CD14-positive monocyte (primary cell): Measurements from ENCODE around the gene ZSCAN12. TPM values are rescaled to one million over a fixed set of nuclear protein-coding genes. Genes with fewer than 3 reads are reported as not detected.

Experiments used
- DNase-seq, 3 donors: peaks; one replicate each; pipeline ENCODE4 v3.0.0-alpha.2; 2011 to 2022
- H2AFZ ChIP-seq: 2 replicates; pipeline ENCODE4 v1.6.0; 2012; ENCODE audit warnings: mild to moderate bottlenecking, low read depth, low read length, inconsistent platforms; ENCODE audit not compliant: insufficient read depth, poor library complexity, severe bottlenecking
- H3K27ac ChIP-seq, 2 donors: 1 replicate in 1 of 2; 2 replicates in 1 of 2; pipeline ENCODE4 v1.5.1; 2012 to 2013; ENCODE audit warnings: low read length in 2 of 2, control low read depth in 1 of 2, inconsistent platforms in 1 of 2, low read depth in 1 of 2, mild to moderate bottlenecking in 1 of 2
- H3K27me3 ChIP-seq, 2 donors: one replicate each; pipeline versions ENCODE4 v1.6.0 to v1.6.1; 2011 to 2013; ENCODE audit warnings: low read length in 2 of 2; ENCODE audit not compliant: control insufficient read depth in 2 of 2, insufficient read depth in 2 of 2
- H3K36me3 ChIP-seq, 2 donors: replicated peaks in 1 of 2; 1 replicate in 1 of 2; 2 replicates in 1 of 2; pipeline versions ENCODE4 v1.5.1 to v1.6.1; 2012 to 2013; ENCODE audit warnings: low read length in 2 of 2, control low read depth in 1 of 2, inconsistent platforms in 1 of 2, mild to moderate bottlenecking in 1 of 2; ENCODE audit not compliant: insufficient read depth in 2 of 2, control insufficient read depth in 1 of 2
- H3K4me1 ChIP-seq, 2 donors: 1 replicate in 1 of 2; 2 replicates in 1 of 2; pipeline versions ENCODE4 v1.5.1 to v1.6.1; 2012 to 2013; ENCODE audit warnings: low read length in 2 of 2, control low read depth in 1 of 2, inconsistent platforms in 1 of 2, mild to moderate bottlenecking in 1 of 2, moderate library complexity in 1 of 2; ENCODE audit not compliant: insufficient read depth in 2 of 2, control insufficient read depth in 1 of 2
- H3K4me2 ChIP-seq: replicated peaks from 2 replicates; pipeline ENCODE3; 2012; ENCODE audit warnings: low read length, moderate library complexity, mild to moderate bottlenecking; ENCODE audit not compliant: poor library complexity, severe bottlenecking; ENCODE audit errors: extremely low read depth
- H3K4me3 ChIP-seq, 3 experiments: fragments of 200-600 bp in 1 of 3; sonication (generic) in 1 of 3; replicated peaks in 1 of 3; 1 replicate in 2 of 3; 2 replicates in 1 of 3; pipeline ENCODE4 v1.5.1; 2011 to 2013; ENCODE audit warnings: low read length in 3 of 3, mild to moderate bottlenecking in 3 of 3, control low read depth in 2 of 3, low read depth in 2 of 3, inconsistent platforms in 1 of 3, moderate library complexity in 1 of 3
- H3K79me2 ChIP-seq: 2 replicates; pipeline ENCODE4 v1.6.0; 2012; ENCODE audit warnings: mild to moderate bottlenecking, control low read depth, inconsistent platforms, low read length, moderate library complexity; ENCODE audit not compliant: insufficient read depth
- H3K9ac ChIP-seq: 2 replicates; pipeline ENCODE4 v1.6.0; 2017; ENCODE audit warnings: low read length, mild to moderate bottlenecking; ENCODE audit not compliant: insufficient read depth, poor library complexity, severe bottlenecking
- H3K9me3 ChIP-seq, 2 donors: replicated peaks in 1 of 2; 1 replicate in 1 of 2; 2 replicates in 1 of 2; pipeline versions ENCODE4 v1.5.1 to v1.6.1; 2012 to 2013; ENCODE audit warnings: low read length in 2 of 2, control low read depth in 1 of 2; ENCODE audit not compliant: control insufficient read depth in 1 of 2, insufficient read depth in 1 of 2
- H4K20me1 ChIP-seq: 2 replicates; pipeline ENCODE4 v1.6.0; 2012; ENCODE audit warnings: mild to moderate bottlenecking, low read length, control low read depth, moderate library complexity; ENCODE audit not compliant: insufficient read depth
- H3K27ac Mint-ChIP-seq, 7 donors: one replicate each; pipeline ENCODE4 v1.8.0; 2020; ENCODE audit warnings: mild to moderate bottlenecking in 7 of 7, mixed read lengths in 7 of 7, moderate library complexity in 6 of 7, inconsistent platforms in 2 of 7
- H3K27me3 Mint-ChIP-seq, 3 donors: one replicate each; pipeline ENCODE4 v1.8.0; 2021 to 2022; ENCODE audit warnings: low read depth in 3 of 3, mild to moderate bottlenecking in 3 of 3, mixed read lengths in 3 of 3, moderate library complexity in 3 of 3, inconsistent platforms in 1 of 3
- H3K36me3 Mint-ChIP-seq, 2 donors: one replicate each; pipeline ENCODE4 v1.8.0; 2020; ENCODE audit warnings: mixed read lengths in 2 of 2, inconsistent platforms in 1 of 2, mild to moderate bottlenecking in 1 of 2
- H3K4me1 Mint-ChIP-seq: one replicate; pipeline ENCODE4 v1.8.0; 2020; ENCODE audit warnings: mild to moderate bottlenecking, mixed read lengths
- H3K4me3 Mint-ChIP-seq, 2 donors: one replicate each; pipeline ENCODE4 v1.8.0; 2020; ENCODE audit warnings: mild to moderate bottlenecking in 2 of 2, mixed read lengths in 2 of 2, moderate library complexity in 1 of 2
- H3K9me3 Mint-ChIP-seq, 7 donors: one replicate each; pipeline ENCODE4 v1.8.0; 2020 to 2022; ENCODE audit warnings: mixed read lengths in 7 of 7, mild to moderate bottlenecking in 6 of 7, moderate library complexity in 6 of 7, inconsistent platforms in 2 of 7
- WGBS: methylation state at CpG from one replicate; pipeline ENCODE4 v1.1.5; 2013; ENCODE audit warnings: missing lambda C conversion rate; ENCODE audit not compliant: insufficient coverage; 5-methylcytosine and 5-hydroxymethylcytosine counted together
- intact Hi-C, 2 donors: fragments of 100-400 bp; cut with micrococcal nuclease; formaldehyde crosslinking; loops; one replicate each; pipeline versions ENCODE4 v1.15.0 to v1.15.1; 2023
- polyA plus RNA-seq, 3 donors: library from polyadenylated mRNA; depleted of rRNA in 1 of 3; unstranded in 2 of 3; stranded (reverse) in 1 of 3; fragments of 300-500 nt in 2 of 3; fragments of >200 nt in 1 of 3; fragmentation: Illumina TruSeq in 2 of 3; gene quantifications; 1 replicate in 2 of 3; 2 replicates in 1 of 3; pipeline ENCODE4 v1.2.3, GENCODE V29; 2012 to 2021
- TF ChIP-seq, protein P1 (sequence below): fragments of 200-600 bp; IDR thresholded peaks from one replicate; pipeline ENCODE4 v1.8.0; 2022; ENCODE audit warnings: antibody characterized with exemption, mild to moderate bottlenecking

Gene ZSCAN12
- polyA plus RNA-seq, 3 donors = 0.50 to 0.79 (median 0.73) TPM

DNA sequence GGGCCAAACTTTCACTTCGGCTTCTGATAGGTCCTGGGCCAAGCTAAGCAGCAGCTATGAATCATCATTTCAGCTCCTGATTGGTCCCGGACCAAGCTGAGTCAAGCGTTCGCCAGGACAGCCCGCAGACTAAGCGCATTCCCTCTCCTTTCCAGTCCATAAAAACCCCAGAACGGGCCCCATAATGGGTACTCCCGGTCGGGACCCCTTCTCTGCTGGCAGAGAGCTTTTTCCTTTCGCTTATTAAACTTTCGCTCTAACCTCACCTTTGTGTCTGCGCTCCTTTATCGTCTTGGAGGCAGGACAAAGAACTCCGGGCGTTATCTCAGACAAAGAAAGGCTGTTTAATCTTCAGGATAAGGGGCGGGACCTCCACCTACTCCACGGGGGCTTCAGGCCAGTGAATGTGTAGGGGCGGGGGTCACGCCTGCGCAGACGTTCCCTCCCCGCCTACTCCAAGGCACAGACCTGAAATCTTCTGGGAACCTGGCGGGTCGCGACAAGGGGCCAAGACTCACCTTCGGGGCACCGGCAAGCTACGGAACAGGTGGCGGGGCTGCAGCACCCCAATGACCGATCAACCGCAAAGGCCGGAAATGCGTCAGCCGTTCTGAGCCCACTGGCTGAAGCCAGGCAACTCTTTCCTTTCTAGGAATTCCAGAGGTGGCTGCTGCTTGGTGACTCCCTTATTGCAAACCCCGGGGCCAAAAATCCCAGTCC, 63.8 kb downstream of the ZSCAN12 start, which contains the start of gene ZSCAN31:
Gene ZSCAN31 (minus strand): TSS at position 585 of the 720 bp plus-strand sequence. CDS start 6,465 bp downstream, outside the sequence.
- Histone ChIP-seq H3K36me3 (no peaks in the 10 kb centered on the region), H3K27me3 (no peaks in the 10 kb centered on the region), H3K27ac (peak within 1 kb of the TSS; percentile 88 to 90), H4K20me1 (no peaks in the 10 kb centered on the region), H3K9me3 (peaks cover 0 to 8% of the 10 kb centered on the region in 2 donors), H3K4me3 (peak within 1 kb of the TSS; percentile 86 to 94 (median 89)), H3K4me2 (peak within 1 kb of the TSS; percentile 79), H3K4me1 (peaks cover 15 to 16% of the 10 kb centered on the region in 2 donors), H2AFZ (peak within 1 kb of the TSS; percentile 89), H3K9ac (peak within 1 kb of the TSS; percentile 76), H3K79me2 (no peaks in the 10 kb centered on the region)
- peak within 1 kb of the TSS in 1 of 7 donors; percentile 57 for H3K27ac Mint-ChIP-seq
- WGBS = under 1% methylated on average over 31 of the region's 35 CpGs
- H3K27me3 Mint-ChIP-seq = no peaks in the 10 kb centered on the region
- intact Hi-C loops = loop anchor here (5.0 to 10.0 kb wide), 5 partner anchors 71 to 1201 kb away; partner anchors contain the start of genes NKAPL (in 1 of the 2), ZNF165 (in 1 of the 2) and ZSCAN26 (in 1 of the 2)
- H3K36me3 Mint-ChIP-seq = no peaks in the 10 kb centered on the region
- H3K4me1 Mint-ChIP-seq = peaks cover 5% of the 10 kb centered on the region
- no peak within 1 kb of the TSS for H3K4me3 Mint-ChIP-seq
- DNase-seq = peak; percentile 91 to 98 (median 98)
- peaks cover 4 to 8% (median 8%) of the 10 kb centered on the region in 7 donors for H3K9me3 Mint-ChIP-seq
- TF ChIP-seq, protein P1, sequence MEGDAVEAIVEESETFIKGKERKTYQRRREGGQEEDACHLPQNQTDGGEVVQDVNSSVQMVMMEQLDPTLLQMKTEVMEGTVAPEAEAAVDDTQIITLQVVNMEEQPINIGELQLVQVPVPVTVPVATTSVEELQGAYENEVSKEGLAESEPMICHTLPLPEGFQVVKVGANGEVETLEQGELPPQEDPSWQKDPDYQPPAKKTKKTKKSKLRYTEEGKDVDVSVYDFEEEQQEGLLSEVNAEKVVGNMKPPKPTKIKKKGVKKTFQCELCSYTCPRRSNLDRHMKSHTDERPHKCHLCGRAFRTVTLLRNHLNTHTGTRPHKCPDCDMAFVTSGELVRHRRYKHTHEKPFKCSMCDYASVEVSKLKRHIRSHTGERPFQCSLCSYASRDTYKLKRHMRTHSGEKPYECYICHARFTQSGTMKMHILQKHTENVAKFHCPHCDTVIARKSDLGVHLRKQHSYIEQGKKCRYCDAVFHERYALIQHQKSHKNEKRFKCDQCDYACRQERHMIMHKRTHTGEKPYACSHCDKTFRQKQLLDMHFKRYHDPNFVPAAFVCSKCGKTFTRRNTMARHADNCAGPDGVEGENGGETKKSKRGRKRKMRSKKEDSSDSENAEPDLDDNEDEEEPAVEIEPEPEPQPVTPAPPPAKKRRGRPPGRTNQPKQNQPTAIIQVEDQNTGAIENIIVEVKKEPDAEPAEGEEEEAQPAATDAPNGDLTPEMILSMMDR = no peak

DNA sequence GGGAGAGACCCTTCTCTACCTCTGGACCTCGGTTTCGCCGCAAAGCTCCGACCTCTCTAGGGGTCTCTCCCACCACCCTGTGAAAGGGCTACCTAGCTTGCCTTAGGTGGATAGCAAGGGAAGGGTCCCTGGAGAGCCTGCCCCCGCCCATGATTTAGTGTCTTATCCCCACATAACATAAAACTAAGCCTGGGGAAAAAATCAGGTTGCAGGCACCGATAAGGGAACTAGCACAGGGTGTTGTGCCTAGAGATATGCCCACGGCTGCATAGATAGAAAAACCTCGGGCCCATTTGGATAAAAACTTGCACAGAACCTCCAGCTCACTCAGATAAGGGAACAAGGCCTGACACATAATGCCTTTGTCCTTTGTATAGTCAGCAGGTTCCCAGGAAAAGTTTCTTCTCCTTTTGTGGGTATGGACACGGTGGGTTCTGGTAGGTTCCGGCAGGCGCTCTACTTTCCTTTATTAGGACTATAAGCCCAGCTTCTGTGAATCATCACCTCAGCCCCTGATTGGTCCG, 64.4 kb downstream of the ZSCAN12 start:
- TF ChIP-seq, protein P1 = no peak
- H3K4me1 Mint-ChIP-seq = peaks cover 5% of the 10 kb centered on the region
- no peaks in the 10 kb centered on the region for H3K36me3 ChIP-seq
- peak overlapping the region; percentile 86 to 94 (median 89) for H3K4me3 ChIP-seq
- peaks cover 15 to 16% of the 10 kb centered on the region in 2 donors for H3K4me1 ChIP-seq
- peak overlapping the region; percentile 76 for H3K9ac ChIP-seq
- H3K27me3 Mint-ChIP-seq = no peaks in the 10 kb centered on the region
- H3K9me3 Mint-ChIP-seq = peaks cover 1 to 5% (median 2%) of the 10 kb centered on the region in 7 donors
- peaks cover 0 to 4% of the 10 kb centered on the region in 2 donors for H3K9me3 ChIP-seq
- H3K27ac ChIP-seq = peak overlapping the region; percentile 88 to 90
- no peaks in the 10 kb centered on the region for H3K79me2 ChIP-seq
- no peaks in the 10 kb centered on the region for H3K36me3 Mint-ChIP-seq
- no peaks in the 10 kb centered on the region for H4K20me1 ChIP-seq
- H3K4me3 Mint-ChIP-seq = no peak overlapping the region
- peak overlapping the region in 1 of 7 donors; percentile 57 for H3K27ac Mint-ChIP-seq
- DNase-seq = no peak
- H3K27me3 ChIP-seq = no peaks in the 10 kb centered on the region
- peak overlapping the region; percentile 79 for H3K4me2 ChIP-seq
- intact Hi-C loops = loop anchor here (5.0 to 10.0 kb wide), 5 partner anchors 70 to 1200 kb away; partner anchors contain the start of genes NKAPL (in 1 of the 2), ZNF165 (in 1 of the 2) and ZSCAN26 (in 1 of the 2)
- 0% methylated on average over 2 of the region's 12 CpGs for whole genome bisulfite sequencing
- peak overlapping the region; percentile 89 for H2AFZ ChIP-seq
